Activated CD4-positive, alpha-beta T cell treated with anti-CD3 and anti-CD28 coated beads for 24 hours (primary cell): ENCODE data around the gene KCNK7.

Source experiments
- DNase-seq, 2 donors: peaks; one replicate each; pipeline ENCODE4 v3.0.0-alpha.2; 2020; ENCODE audit warnings: low read depth in 2 of 2

The KCNK7 gene

GRCh38 chr11:65589444-65590239 is 6.0 kb downstream of the KCNK7 start:
- DNase-seq = no peak

- DNase-seq = peak; percentile 54 to 68
Measured at GRCh38 chr11:65588199-65589054, 7.2 kb downstream of the KCNK7 start.

GRCh38 chr11:65586676-65587075 is 8.9 kb downstream of the KCNK7 start:
- no peak for DNase-seq

GRCh38 chr11:65586247-65586630 is 9.4 kb downstream of the KCNK7 start:
- no peak for DNase-seq

- no peak for DNase-seq
Measured at GRCh38 chr11:65585396-65586246, 10.0 kb downstream of the KCNK7 start.

- no peak for DNase-seq
Measured at GRCh38 chr11:65584723-65585171, 10.9 kb downstream of the KCNK7 start.

- no peak for DNase-seq
Measured at GRCh38 chr11:65584106-65584505, 11.5 kb downstream of the KCNK7 start.

GRCh38 chr11:65583589-65583988 is 12.0 kb downstream of the KCNK7 start:
- DNase-seq = no peak

- no peak for DNase-seq
Measured at GRCh38 chr11:65581928-65582327, 13.7 kb downstream of the KCNK7 start.

GRCh38 chr11:65580756-65581155 is 14.8 kb downstream of the KCNK7 start:
- no peak for DNase-seq

GRCh38 chr11:65580031-65580692 is 15.4 kb downstream of the KCNK7 start:
- no peak for DNase-seq

- DNase-seq = no peak
Measured at GRCh38 chr11:65579291-65579690, 16.3 kb downstream of the KCNK7 start.

GRCh38 chr11:65578667-65579066 is 16.9 kb downstream of the KCNK7 start:
- DNase-seq = no peak

- DNase-seq = no peak
Measured at GRCh38 chr11:65578134-65578533, 17.5 kb downstream of the KCNK7 start.

GRCh38 chr11:65577756-65578109 is 17.9 kb downstream of the KCNK7 start:
- DNase-seq = no peak

GRCh38 chr11:65576867-65577755 is 18.5 kb downstream of the KCNK7 start:
- DNase-seq = no peak

GRCh38 chr11:65576232-65576866 is 19.3 kb downstream of the KCNK7 start:
- DNase-seq = no peak

GRCh38 chr11:65575568-65576231 is 19.9 kb downstream of the KCNK7 start, which contains the start of gene EHBP1L1:
Gene EHBP1L1 (plus strand): TSS chr11:65576053. CDS start chr11:65576303, 250 bp downstream.
- peak; percentile 44 to 67 for DNase-seq
